SHP77 (cell line): ENCODE results near the gene SV2B.
"Not testable (repeated sequence)": the region's sequence is repeated elsewhere in the genome, so short reads cannot be mapped to it uniquely, and the experiment has no call there.

Experiments
- DNase-seq, 2 experiments: peaks; one replicate each; lab custom pipeline; 2025; lab: John Stamatoyannopoulos, UW

SV2B gene, protein sequence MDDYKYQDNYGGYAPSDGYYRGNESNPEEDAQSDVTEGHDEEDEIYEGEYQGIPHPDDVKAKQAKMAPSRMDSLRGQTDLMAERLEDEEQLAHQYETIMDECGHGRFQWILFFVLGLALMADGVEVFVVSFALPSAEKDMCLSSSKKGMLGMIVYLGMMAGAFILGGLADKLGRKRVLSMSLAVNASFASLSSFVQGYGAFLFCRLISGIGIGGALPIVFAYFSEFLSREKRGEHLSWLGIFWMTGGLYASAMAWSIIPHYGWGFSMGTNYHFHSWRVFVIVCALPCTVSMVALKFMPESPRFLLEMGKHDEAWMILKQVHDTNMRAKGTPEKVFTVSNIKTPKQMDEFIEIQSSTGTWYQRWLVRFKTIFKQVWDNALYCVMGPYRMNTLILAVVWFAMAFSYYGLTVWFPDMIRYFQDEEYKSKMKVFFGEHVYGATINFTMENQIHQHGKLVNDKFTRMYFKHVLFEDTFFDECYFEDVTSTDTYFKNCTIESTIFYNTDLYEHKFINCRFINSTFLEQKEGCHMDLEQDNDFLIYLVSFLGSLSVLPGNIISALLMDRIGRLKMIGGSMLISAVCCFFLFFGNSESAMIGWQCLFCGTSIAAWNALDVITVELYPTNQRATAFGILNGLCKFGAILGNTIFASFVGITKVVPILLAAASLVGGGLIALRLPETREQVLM

DNA sequence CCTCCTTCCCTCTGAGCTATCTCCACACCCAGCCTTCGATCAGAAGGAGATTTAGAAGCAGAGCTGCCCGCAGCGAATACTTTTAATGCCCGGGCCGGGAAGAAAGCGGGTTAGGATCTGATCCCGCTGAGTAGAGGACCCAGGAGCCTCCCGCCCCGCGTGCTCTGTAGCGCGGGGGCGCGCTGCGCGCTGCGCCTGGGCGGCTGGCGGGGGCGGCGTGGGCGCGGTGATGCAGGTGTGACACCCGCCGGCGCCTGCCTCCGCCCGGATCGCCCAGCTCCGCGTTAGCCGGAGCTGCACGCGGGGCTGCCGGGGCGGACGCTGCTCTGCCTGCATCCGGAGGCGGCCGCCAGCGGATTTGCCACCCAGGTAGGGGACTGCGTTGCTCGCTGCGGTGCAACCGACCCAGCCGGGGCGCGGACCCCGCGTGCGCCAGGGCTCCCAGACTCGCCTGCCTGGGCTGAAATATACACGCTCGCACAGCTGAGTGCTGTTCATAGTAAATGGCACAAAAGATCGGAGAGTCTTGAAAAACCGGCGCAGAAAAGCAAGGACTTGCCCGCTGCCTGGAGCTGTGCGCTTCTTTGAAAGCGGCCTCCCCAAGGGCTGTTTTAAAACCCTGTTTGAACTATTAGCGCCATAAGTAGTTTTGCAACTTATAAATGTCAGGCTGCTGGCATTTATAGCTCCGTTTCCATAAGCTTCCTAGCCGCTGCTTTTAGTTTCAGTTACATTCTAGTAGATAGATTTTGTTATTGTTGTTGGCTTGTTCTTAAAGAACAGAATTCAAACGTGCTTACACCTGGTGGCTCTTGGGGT, at the start of gene SV2B:
SV2B (plus strand) TSS at position 263 of the 819 bp plus-strand sequence. CDS start 126,007 bp downstream, outside the sequence.
- DNase-seq = peak; percentile 16 to 48

DNA sequence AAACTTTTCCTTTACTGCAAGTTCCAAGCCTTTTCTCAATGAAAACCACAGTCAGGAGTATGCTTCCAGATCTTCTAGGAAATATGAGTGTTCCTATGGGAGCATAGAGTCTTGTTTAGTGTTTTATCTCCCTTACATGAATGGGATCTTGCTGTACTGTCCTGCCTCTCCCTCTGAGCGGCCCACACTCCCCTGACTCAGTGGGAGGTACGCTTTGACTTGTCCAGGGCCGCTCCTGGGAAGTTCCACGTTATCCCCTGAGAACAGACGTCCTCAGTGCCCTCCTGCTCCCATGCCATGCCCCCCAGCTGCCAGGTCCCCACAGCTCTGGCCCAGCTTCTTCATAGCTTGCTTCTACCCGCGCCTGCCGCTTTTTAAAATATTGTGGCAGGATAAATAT, 48.8 kb upstream of the SV2B start:
- no peak for DNase-seq

DNA sequence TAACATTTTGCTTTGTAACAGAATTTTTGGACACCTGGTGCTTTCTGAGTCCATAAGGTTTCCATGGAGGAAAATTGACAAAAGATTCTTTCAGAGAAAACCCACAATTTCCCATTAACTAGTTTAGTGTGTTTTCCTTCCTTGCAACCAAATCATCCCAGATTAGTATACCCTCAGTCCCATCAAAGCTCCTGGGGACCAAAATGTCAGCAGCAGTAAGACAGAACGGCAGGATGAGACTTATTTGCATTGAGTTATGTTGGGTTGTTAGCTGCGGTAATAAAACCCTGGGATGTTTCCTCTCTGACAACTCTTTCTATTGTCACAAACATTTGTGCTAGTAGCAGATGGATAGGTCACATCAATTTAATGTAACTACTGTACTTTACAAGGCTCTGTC, 45.2 kb upstream of the SV2B start:
- no peak for DNase-seq

DNA sequence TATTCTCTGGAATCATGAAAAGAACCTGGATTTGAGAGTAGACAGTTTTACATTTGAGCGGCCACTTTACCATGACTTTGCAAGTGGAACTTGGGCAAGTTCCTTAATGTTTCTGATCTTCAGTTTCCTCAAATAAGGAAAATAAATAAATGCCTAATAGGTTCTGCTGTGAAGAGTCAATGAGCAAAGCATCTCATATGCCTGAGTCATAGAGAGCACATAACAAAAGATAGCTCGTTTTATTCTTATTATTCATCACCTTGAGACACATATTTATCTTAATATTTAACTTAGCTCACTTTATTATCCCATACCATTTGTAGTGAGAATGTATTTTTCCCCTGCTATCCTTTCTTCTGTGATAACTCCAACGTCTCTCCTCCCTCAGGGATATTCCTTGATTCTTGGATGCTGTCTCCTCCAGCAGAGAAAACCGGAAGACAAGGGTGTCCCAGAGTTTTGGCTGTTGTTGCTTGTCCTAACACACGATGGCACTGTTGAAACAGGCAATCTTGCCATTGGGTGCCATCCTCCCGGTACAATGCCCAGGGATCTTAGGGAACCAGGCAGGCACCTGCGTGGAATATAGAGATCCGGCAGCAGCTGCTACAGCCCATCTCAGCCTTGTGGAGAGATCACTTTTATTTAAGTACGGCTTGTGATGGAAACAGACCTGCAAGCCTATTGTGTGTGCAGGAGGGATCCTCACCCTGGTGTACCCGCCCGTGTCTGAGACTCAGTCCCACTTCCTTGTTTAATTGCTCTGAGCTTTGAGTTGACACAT, 44.3 kb upstream of the SV2B start:
- peak; percentile 88 to 90 for DNase-seq

DNA sequence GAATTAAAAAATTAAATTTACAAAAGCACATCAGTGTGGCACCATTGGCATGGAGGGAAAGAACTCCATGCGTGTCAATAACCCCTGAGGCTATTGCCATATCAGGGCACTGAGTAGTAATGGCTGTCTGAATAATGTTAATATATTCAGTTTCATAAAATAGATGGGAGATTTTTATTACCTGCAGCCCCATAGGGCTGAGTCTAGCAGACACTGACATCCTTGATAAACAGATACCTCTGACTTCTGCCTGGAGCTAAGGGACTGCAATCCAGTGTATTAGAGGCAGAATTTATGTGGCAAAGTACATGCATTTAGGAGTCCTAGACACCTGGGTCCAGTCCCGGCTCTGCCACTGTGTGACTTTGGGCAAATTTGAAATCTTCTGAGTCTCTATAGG, 38.8 kb upstream of the SV2B start:
- DNase-seq = no peak

DNA sequence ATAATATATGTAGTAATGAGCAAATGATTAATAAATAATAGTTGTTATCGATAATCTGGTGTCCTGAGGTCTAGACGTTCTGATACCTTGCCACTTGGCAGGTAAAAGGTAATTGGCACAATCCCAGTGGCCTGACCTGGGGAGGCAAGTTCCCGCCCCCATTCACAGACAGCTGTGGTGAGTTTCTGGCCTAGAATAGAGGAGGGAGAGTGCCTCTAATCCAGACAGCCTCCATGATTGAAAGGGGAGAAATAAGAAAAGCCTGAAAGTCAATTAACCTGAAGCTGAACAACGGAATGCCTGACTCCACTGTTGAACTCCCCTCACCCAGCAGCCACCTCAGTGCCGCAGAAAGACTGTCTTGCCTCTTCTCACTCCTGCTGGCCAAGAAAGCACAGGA, 38.1 kb upstream of the SV2B start:
- DNase-seq = no peak

DNA sequence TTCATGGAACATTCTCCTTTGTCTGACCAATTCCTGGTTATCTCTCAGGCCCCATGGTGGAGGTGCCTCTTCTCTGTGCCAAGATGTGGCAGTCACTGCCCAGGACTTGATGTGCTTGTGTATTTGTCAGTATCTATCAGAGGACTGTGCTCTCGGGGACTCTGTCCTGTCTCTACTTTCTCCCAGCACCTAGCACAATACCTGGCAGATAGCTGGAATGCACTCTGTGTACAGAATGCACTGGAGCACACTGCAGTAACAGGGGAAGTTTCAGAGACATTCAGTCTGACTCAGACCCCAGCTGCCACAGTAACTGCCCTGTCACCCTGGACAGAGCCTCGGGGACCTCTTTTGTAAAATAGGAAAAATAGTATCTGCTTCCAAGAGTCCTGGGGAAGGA, 34.6 kb upstream of the SV2B start:
- DNase-seq = no peak

DNA sequence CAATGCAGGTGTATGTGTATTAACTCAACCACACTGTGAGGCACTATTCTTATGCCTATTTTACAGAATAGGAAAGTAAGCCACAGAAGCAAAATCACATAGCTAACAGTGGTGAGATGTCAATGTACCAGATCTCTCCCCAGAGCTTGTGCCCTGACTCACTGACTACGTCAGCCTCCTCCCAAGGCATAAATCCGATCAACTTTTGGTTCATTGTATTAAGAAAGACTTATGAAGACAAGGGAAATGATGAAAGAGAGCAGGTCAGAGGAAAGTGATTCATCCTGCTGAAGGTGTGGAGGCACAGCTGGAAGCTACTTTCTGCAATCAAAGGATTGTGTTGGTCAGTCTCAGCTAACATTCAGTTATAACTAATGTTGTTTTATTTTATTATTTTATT, 33.0 kb upstream of the SV2B start:
- DNase-seq = no peak

DNA sequence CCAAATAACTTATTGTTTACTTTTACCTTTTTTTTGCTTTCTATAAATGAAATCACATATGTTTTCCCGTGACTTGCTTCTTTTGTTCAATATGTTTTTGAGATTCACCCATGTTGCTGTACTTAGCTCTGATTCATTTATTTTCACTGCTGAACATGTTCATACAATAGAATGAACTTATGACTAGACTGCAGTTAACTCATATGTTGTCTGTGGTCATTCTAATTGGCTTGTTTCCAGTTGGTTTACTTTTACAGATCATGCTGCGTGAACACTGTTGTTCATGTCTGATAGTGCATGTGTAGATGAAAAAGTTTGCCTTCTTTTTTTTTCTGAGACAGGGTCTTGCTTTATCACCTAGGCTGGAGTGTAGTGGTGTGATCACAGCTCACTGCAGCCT, 31.6 kb upstream of the SV2B start:
- no peak for DNase-seq

DNA sequence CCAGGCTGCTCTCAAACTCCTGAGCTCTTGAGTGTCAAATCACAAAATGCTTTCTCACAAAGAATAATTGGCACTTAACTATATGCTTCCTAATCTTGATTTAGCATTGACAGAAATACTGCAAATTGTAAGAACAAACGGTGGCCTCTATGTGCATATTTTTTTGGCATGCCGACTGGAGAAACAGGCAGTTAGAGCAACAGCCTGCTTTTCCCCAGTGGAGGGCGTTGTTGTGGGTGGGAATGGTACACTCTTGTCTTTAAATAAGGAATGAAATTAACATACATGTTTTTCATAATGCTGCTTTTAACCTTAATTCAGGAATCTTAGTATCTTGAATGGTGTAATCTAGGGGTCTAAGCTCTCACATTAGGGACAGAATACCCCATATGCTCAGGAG, 31.1 kb upstream of the SV2B start:
- no peak for DNase-seq

DNA sequence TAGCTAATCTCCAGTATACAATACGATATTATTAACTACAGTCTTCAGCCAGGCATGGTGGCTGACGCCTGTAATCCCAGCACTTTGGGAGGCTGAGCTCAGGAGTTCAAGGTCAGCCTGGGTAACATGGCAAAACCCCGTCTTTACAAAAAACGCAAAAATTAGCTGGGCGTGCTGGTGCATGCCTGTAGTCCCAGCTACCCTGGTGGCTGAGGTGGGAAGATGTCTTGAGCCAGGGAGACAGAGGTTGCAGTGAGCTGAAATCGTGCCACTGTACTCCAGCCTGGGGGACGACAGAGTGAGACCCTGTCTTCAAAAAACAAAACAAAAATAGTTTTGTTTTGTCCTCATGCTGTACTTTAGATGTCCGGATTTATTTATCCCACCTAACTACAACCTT, 29.2 kb upstream of the SV2B start:
- no peak for DNase-seq

DNA sequence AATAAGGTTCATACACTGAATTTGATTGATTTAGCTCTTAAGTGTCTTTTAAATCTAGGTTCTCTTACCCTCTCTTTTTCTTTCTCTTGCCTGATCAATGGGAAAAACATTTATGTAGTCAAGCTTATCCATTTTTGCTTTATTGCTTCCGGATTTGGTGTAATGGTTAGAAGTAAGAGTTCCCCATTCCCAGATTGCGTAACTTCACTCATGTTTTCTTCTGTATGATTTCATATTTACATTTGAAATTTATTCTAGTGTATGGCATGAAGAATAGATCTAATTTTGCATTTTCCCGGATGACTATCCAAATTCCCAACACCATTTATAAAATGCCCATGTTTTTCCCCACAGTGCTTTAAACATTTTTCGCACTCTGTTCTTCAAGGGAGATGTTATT, 27.9 kb upstream of the SV2B start:
- no peak for DNase-seq

DNA sequence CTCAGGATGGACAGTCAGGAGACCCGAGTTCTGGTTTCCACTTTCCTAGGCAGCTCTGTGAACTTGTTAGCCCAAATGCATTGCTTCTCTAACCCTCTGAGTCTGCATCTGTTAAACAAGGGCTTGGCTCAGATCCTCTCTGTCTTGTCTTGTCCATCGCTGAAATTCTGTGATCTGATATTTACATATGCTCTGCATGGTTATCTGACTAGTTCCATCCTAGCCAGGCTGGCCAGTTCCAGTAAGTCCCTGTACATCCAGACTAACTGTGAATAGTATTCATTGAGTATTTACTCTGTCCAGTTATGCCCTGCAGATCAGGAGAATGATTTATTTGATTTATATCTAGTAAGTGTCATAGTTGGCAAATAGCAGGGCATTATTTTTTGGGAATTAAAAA, 27.0 kb upstream of the SV2B start:
- DNase-seq = peak in 1 of 2 experiments; percentile 10

DNA sequence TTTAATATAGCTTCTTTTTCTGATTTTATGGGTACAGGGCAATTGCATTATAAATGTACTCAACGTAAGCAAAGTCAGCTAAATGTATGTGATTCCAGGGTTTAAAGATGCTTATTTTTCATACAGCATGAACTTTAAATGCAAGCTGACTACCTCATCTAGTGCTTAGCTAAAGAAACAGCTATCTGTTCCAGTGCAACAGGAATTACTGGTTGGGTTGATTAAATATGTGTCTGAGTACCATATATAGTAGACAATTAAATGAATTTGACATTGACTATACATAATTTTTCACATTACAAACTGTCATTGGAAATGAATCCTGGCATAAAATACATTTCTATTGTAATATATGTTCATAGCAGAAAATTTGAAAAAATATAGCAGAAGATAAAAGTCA, 26.3 kb upstream of the SV2B start:
- DNase-seq = no peak

DNA sequence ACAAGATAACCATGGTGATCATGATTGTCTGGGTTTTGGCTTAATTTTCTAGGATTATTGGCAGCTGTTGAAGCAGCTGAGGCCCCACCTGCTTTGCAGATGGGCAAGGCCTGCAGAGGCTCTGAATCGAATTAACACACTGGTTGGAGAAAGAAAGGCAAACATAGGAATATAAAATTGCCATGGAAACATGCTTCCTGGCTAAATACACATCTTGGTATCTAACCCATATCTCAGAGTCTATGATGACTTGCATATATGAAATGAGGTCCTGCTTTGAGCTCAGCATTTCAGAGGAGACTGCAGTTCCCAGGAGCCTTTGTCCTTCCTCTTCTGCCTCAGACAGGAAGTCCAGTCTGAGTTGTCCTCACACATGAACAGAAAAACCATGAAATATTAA, 24.3 kb upstream of the SV2B start:
- DNase-seq = peak; percentile 41 to 72

DNA sequence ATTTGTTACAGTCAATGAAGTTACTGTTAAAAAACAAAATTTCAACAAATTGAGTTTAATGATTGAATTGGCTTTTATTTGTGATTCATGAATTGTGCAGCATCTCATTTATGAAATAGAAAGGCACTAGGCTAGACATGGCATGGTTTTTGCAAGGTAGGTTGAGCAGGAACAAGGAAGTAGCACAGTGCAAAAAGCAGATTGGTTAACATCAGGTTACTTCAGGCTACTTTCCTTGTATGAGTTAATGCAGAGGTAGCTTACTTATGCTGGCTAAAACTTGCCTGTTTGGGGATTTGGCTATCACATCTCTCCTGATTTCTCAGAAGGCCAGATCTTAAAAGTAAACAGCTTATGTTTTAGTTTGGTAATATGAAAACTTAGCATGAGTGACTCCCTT, 23.0 kb upstream of the SV2B start:
- no peak for DNase-seq

DNA sequence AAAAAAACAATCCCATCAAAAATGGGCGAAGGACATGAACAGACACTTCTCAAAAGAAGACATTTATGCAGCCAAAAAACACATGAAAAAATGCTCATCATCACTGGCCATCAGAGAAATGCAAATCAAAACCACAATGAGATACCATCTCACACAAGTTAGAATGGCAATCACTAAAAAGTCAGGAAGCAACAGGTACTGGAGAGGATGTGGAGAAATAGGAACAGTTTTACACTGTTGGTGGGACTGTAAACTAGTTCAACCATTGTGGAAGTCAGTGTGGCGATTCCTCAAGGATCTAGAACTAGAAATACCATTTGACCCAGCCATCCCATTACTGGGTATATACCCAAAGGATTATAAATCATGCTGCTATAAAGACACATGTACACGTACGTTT, 6.2 kb upstream of the SV2B start:
- DNase-seq = not testable (repeated sequence)

DNA sequence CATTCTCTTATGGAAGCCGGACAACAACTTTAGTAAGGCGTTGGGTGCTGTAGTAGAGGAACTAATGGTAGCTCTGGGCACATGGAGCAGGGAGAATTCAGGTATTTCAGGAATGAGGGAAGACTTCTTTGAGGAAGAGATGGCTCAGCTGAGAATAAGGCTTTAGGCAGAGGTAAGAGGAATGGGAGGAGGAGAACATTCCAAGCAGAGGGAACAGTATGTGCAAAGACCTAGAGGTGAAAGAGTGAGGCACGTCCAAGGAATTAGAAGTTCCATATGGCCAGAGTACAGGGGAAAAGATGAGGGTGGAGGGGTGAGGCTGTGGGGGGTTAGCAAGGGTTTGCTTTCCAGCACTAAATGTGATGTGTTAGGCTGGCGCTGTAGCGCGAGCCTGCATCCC, 1.6 kb upstream of the SV2B start:
- no peak for DNase-seq

DNA sequence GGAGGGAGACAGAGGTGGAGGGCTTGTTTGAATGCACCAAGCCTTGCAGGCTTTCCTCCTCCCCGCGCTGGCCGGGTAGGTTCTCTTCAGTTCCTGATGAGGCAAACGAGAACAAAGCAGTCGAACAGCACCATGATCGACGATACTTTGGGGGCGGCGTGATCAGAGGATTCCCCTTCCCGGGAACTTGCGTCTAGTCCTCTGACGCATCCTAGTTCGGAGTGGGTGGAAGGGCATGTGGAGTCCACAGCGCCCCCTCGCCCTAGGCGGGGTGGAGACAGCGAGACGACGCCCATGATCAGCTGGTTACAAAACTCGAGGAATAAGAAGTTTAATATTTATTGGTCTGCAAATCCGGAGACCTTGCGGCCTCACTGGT, 452 bp upstream of the SV2B start:
- DNase-seq = peak; percentile 38 to 76

DNA sequence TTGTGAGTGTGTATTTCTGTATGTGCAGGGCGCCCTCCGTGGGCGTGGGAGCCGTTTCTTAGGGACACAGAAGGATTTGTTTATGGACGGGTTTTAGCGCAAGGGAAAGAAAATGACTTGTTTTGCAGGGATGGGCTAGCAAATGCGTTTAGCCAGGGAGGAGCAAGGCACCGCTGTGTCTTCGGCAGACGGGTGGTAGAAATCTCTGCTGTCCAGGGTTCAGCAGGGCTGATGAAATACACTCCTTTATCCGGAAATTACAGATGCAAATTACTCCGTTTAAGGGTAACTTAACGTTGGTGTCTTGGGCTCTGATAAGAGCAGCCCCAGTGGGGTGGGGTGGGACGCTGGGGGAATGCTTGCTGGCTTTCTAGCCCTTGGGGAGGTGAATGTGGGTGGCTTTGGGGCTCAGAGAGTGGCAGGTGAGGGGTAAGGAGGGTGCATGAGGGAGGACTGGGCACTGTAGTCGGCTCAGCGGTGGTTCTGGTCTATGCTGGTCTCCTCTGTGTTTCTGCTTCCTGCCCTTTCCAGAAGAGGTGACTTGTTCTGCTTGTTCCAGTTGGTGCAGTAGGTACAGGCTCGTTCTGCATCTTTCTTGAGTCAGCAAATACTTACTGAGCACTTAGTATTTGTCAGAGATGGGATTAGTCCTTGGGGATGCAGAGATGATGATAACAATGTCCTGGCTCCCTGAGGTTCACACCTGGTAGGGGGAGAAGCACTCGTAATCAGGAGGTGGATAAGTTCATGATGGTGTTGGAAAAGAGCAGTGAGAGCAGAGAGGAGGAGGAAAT, 954 bp downstream of the SV2B start:
- no peak for DNase-seq

DNA sequence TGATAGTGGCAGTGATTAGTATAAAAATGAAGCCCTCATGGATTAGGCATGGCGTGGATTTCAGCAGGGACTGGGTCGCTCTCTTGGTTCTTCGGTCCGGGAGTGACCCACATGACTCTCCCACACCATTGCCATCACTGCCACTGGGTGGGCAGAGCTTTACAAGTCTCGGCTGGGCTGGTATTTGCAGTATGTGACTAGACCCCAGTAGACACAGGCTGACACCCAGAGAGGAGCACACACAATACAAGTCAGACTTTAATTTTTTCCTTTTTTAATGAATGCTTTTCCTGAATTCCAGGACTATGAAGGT, 1.5 kb downstream of the SV2B start:
- DNase-seq = no peak
